SK-N-MC (cell line): ENCODE results near the gene OLFM4.

Experiments used
- EZH2 ChIP-seq: fragments of 200-600 bp; sonication (generic); IDR thresholded peaks from one replicate; pipeline ENCODE4 v1.6.1; 2017; ENCODE audit warnings: antibody characterized with exemption
- POLR2AphosphoS5 ChIP-seq: IDR thresholded peaks from 2 replicates; pipeline ENCODE4 v1.6.1; 2012; ENCODE audit warnings: mild to moderate bottlenecking, low read depth, low read length, borderline replicate concordance

GRCh38 chr13:53068585-53069520, 40.2 kb downstream of the OLFM4 start:
- TF ChIP-seq EZH2 (no peak), POLR2AphosphoS5 (no peak)
